MM.1S (cell line): ENCODE measurements around the gene RAPGEF2.

Experiments
- EZH2 ChIP-seq: fragments of 300-600 bp; sonication (generic); optimal IDR thresholded peaks from 2 replicates; pipeline ENCODE3; 2017; ENCODE audit warnings: low read depth, mild to moderate bottlenecking, antibody characterized with exemption, low read length, mixed read lengths
- TF ChIP-seq, protein P1 (sequence below): fragments of 300-600 bp; sonication (generic); IDR thresholded peaks from 2 replicates; pipeline ENCODE4 v1.5.1; 2016; ENCODE audit warnings: antibody characterized with exemption, low read length, mixed read lengths

DNA sequence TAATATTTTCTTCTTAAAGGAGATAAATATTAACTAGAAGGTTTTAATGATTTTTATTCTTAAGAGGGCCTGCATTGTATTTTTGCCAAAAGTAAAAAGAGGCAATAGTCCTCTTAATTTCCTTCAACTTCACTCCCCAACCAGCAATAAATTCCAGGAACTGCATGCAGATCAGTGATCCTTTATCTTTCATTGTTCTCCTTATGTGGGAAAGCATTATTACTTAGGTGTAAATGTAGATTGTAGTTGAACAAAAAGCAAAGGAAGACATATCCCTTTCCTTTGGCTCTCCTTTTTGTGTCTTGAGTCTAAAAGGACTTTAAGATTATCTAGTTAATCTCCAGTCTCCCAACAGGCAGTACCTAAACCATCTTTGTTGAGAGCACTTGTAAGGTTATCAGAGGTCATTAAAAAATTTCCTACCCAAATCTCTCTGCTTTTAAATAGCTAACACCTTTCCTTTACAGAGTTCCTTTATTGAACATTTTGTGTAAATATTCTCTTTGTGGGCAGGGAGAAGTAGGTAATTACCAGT lies 55.3 kb downstream of the RAPGEF2 start:
- TF ChIP-seq, protein P1, sequence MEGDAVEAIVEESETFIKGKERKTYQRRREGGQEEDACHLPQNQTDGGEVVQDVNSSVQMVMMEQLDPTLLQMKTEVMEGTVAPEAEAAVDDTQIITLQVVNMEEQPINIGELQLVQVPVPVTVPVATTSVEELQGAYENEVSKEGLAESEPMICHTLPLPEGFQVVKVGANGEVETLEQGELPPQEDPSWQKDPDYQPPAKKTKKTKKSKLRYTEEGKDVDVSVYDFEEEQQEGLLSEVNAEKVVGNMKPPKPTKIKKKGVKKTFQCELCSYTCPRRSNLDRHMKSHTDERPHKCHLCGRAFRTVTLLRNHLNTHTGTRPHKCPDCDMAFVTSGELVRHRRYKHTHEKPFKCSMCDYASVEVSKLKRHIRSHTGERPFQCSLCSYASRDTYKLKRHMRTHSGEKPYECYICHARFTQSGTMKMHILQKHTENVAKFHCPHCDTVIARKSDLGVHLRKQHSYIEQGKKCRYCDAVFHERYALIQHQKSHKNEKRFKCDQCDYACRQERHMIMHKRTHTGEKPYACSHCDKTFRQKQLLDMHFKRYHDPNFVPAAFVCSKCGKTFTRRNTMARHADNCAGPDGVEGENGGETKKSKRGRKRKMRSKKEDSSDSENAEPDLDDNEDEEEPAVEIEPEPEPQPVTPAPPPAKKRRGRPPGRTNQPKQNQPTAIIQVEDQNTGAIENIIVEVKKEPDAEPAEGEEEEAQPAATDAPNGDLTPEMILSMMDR = no peak
- TF ChIP-seq EZH2 = no peak
